ENCODE results near the gene PADI6.
"Not testable (repeated sequence)": the region's sequence is repeated elsewhere in the genome, so short reads cannot be mapped to it uniquely, and the experiment has no call there.

Gene PADI6

GRCh38 chr1:17371896-17372295, at the start of gene PADI6:
Gene PADI6 (plus strand): TSS chr1:17372196. CDS start chr1:17372246, 50 bp downstream.
- in situ Hi-C loops (cut with MboI; ENCODE audit: low sequenced_read_pairs): no loop called here

- in situ Hi-C loops (cut with MboI; ENCODE audit: low sequenced_read_pairs): no loop called here
Observed at GRCh38 chr1:17328855-17329254, 43.1 kb upstream of the PADI6 start.

GRCh38 chr1:17329610-17330009, 42.4 kb upstream of the PADI6 start:
- in situ Hi-C loops (cut with MboI; ENCODE audit: low sequenced_read_pairs): loop anchor here (10.0 kb wide), 1 partner anchor 55 kb away; no protein-coding TSS in a partner anchor

- in situ Hi-C loops (cut with MboI; ENCODE audit: low sequenced_read_pairs): loop anchor here (10.0 kb wide), 1 partner anchor 56 kb away; no protein-coding TSS in a partner anchor
Observed at GRCh38 chr1:17330856-17331255, 41.1 kb upstream of the PADI6 start.

GRCh38 chr1:17333081-17333480, 38.9 kb upstream of the PADI6 start:
- in situ Hi-C loops (cut with MboI; ENCODE audit: low sequenced_read_pairs): loop anchor here (10.0 kb wide), 1 partner anchor 58 kb away; no protein-coding TSS in a partner anchor

- in situ Hi-C loops (cut with MboI; ENCODE audit: low sequenced_read_pairs): loop anchor here (10.0 kb wide), 1 partner anchor 61 kb away; no protein-coding TSS in a partner anchor
Observed at GRCh38 chr1:17335821-17336710, 35.9 kb upstream of the PADI6 start.

- in situ Hi-C loops (cut with MboI; ENCODE audit: low sequenced_read_pairs): loop anchor here (10.0 kb wide), 1 partner anchor 64 kb away; no protein-coding TSS in a partner anchor
Observed at GRCh38 chr1:17338706-17339493, 33.1 kb upstream of the PADI6 start.

- in situ Hi-C loops (cut with MboI; ENCODE audit: low sequenced_read_pairs): loop anchor here (10.0 kb wide), 1 partner anchor 65 kb away; no protein-coding TSS in a partner anchor
Observed at GRCh38 chr1:17339521-17339920, 32.5 kb upstream of the PADI6 start.

GRCh38 chr1:17340358-17340757, 31.6 kb upstream of the PADI6 start:
- in situ Hi-C loops (cut with MboI; ENCODE audit: low sequenced_read_pairs): no loop called here

- in situ Hi-C loops (cut with MboI; ENCODE audit: low sequenced_read_pairs): no loop called here
Observed at GRCh38 chr1:17342014-17342441, 30.0 kb upstream of the PADI6 start.

GRCh38 chr1:17345506-17345905, 26.5 kb upstream of the PADI6 start:
- in situ Hi-C loops (cut with MboI; ENCODE audit: low sequenced_read_pairs): not testable (repeated sequence)

- in situ Hi-C loops (cut with MboI; ENCODE audit: low sequenced_read_pairs): no loop called here
Observed at GRCh38 chr1:17346046-17346789, 25.8 kb upstream of the PADI6 start.

- in situ Hi-C loops (cut with MboI; ENCODE audit: low sequenced_read_pairs): no loop called here
Observed at GRCh38 chr1:17347769-17348592, 24.0 kb upstream of the PADI6 start.

GRCh38 chr1:17348593-17349234, 23.3 kb upstream of the PADI6 start:
- in situ Hi-C loops (cut with MboI; ENCODE audit: low sequenced_read_pairs): no loop called here

GRCh38 chr1:17350083-17350482, 21.9 kb upstream of the PADI6 start:
- in situ Hi-C loops (cut with MboI; ENCODE audit: low sequenced_read_pairs): no loop called here

GRCh38 chr1:17350928-17351446, 21.0 kb upstream of the PADI6 start:
- in situ Hi-C loops (cut with MboI; ENCODE audit: low sequenced_read_pairs): no loop called here

GRCh38 chr1:17351598-17352324, 20.2 kb upstream of the PADI6 start:
- in situ Hi-C loops (cut with MboI; ENCODE audit: low sequenced_read_pairs): no loop called here

- in situ Hi-C loops (cut with MboI; ENCODE audit: low sequenced_read_pairs): no loop called here
Observed at GRCh38 chr1:17352419-17352909, 19.5 kb upstream of the PADI6 start.

Measured in HL-60/S4 treated with retinoic acid at 250 ng/mL for 4 days and 3 days (cell line).